GM19351 (cell line): ENCODE results near the gene OSCP1.

Experiments
- ATAC-seq: cut with Tn5 transposase; IDR thresholded peaks from one replicate; pipeline ENCODE4 v1.9.1; 2021; ENCODE audit warnings: mild to moderate bottlenecking, moderate library complexity; ENCODE audit not compliant: unreplicated experiment

Gene OSCP1

GRCh38 chr1:36475910-36476604, 25.8 kb upstream of the OSCP1 start:
- ATAC-seq, result no peak

DNA sequence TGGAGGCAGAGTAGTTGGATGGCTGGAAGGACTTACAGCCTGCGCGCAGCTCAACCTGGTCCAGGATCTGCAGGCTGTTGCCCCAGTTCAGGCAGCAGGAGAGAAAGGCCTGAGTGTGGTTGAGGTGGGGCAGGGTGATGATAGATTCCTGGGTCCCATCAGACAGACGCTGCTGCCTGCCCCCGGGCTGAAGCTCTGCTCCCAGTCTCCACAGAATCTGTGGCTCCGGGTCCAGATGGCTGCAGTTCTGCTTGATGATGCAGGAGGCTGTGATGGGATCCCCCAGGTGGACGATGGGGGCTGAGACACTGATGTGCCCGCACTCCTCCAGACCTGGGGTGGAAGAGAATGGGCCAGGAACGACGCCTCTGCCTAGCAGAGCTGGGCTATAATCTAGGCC, 25.1 kb upstream of the OSCP1 start:
- no peak for ATAC-seq

GRCh38 chr1:36472656-36473055, 22.4 kb upstream of the OSCP1 start:
- no peak for ATAC-seq

GRCh38 chr1:36471830-36472641, 21.8 kb upstream of the OSCP1 start:
- ATAC-seq, result no peak

GRCh38 chr1:36469163-36469562, 18.9 kb upstream of the OSCP1 start:
- no peak for ATAC-seq

DNA sequence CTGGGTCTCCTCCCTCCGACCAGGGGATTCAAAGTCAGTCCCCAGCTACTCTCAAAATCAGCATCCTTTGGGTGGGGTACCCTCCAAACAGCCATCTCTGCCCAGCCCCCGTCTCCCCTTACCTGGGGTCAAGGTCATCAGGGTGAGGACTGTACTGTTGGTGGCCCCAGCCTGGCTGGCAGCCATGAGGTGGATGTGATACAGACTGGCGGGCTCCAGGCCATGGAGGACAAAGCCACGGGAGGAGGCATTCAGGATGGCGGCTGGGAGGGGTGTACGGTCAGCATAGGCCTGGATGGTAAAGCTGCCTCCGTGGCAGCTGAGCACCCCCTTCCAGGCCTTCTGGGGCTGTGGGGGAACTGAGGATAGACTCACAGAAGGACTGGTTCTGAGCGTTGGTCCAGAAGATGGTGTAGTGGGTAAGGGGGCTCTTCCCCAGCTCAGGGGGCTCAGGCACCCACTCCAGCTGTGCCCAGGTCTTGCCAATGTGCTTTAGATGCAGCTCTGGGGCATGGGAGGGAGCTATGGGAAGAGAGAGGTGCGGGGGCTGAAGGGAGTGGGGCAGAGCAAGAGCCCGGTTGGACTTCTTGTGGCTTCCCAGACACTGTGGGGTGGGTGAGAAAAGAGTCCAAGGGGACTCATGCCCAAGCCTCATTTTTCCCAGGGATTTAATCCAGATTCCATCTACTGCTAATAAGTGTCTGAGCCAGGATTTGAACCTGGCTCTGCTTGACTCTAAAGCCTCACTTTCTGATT, 17.6 kb upstream of the OSCP1 start:
- ATAC-seq, result no peak

GRCh38 chr1:36467027-36467410, 16.8 kb upstream of the OSCP1 start:
- ATAC-seq, result no peak

DNA sequence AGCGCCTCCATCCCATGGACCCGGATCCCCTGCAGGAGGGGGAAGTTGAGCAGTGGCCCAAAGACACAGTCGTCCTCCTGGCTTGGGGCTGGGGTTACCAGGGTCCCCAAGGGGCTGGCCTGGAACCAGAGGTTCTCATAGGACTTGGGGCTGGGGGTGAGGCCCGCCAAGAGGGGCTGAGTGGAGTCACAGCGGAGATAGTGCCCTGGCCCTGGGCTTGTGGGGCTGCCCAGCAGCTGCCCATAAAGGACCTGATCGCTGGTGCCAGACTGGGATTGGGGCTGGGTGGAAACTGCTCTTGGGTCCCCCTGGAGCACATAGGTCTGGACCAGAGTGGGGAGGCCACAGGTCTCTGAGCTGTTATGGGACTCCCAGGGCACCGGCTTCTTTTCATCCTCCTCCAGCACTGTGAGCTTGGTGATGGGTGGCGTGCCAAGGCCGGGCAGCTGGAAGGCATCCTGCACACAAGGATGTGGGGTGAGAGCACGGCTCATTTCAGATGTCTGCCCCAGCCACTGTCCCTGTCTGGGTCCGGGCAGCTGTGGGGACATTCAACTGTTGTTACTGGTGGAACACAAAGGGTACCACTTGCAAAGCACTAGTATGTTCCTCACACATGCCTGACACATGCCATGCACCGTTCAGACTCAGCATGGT, 16.2 kb upstream of the OSCP1 start:
- no peak for ATAC-seq

DNA sequence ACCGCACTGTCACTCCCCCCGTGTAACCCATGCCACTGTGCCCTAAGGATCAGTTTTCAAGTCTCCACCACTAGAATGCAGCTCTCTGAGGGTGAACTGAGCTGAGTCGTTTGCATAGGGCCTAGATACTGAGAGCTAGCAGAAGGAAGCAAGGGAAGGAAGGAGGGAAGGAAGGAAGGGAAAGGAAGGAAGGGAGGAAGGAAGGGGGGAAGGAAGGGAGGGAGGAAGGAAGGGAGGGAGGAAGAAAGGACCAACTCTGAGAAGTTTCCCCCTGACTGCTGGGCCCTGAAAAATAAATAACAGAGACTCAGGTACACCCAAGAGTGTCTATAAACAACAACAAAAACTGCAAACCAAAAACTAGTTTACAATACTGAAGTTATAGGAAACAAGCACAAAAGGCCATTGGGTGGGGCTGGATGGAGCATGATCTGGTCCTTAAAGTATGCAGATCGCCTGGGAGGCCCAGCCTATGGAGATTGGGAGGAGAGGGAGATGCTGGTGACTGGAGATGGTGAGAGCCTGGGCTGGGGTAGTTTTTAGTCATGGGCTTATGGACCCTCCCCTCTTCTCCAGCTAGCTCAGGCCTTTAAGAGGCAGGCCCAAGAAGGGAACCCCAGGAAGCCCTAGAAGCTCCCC, 15.6 kb upstream of the OSCP1 start:
- ATAC-seq, result no peak

GRCh38 chr1:36464605-36465393, 14.5 kb upstream of the OSCP1 start:
- peak; percentile 38 for ATAC-seq

DNA sequence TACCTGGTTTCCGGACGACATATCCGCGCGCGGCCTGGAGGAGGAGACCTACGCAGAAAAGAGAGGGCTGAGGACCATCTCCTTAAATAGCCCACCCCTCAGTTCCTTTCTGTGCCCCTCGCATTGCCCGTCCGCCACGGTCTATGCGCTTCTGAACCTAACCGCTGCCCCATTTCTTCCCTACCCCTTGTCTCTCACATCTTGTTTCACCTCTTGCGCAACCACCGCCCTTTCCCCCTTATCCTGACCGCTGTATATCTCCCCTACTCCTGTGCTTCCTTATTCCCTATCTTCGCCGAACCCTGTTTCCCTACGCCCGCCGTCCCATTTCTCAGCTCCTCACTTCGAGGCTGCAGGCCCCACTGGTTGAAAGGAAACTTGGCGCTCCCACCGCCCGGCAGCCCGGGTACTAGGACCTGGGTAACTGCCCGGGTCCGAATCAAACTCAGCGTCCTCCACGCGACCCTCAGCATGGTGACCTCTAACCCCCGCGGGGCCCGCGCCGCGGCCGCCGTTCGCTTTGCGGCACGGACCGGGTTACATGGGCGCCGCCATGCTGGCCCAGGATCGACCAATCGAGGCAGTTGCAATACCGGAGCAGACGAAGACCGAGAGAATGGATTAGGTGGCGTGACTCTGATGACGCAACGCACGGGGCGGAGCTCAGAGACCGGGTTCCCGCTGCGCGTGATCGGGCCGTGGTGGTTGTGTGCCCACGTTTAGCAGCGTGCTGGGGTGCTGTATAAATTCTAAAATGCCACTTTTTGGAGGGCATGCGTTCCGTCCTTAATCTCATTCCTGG, 13.8 kb upstream of the OSCP1 start, which contains the start of gene MRPS15:
TSS of gene MRPS15 (minus strand) at position 582 of the 802 bp plus-strand sequence. CDS start at position 473, 109 bp downstream.
- peak; percentile 96 for ATAC-seq

- ATAC-seq, result no peak
Measured at GRCh38 chr1:36463463-36463802, 13.2 kb upstream of the OSCP1 start.

- ATAC-seq, result no peak
Measured at GRCh38 chr1:36458910-36459309, 8.7 kb upstream of the OSCP1 start.

DNA sequence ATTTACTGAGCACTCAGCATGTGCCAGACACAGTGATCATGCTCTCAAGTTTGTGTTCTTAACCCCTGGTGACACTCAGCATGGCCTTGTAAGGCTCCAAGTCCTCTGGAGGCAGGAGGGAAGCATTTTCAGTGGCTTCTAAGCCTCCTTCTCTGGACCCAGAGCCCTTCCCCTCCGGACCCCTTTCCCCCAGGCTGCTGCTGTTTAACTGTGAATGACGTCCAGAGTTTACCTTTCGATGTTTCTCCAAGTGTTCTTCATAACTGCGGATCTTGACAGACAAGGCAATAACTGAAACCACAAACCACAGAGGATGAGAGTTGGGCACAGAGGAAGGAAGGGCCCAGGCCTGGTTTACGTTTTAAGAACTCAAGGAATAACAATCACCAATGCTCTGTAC, 7.4 kb upstream of the OSCP1 start:
- no peak for ATAC-seq

DNA sequence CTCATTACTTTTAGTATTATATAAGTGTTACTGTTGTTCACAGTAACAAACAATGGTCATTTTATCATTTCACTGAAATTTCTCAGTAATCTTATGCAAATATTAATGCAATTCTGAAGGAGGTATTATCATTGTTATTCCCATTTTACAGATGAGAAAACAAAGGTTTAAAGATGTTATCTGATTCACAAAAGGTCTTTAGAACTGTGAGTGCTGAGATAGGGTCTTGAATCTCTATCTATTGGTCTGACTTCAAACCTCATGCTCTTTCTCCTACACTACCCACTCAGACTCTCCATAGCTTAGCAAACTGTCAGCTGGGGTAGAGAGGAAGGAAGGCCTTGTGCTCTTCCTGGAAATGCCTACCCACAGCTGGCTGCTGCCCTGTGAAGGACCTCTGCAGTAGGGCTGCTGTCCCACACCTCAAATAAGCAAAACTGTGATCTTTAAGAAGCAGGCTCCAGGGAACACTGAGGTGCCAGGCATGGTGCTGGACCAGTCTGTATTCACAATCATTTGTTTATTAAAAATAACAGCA, 6.2 kb upstream of the OSCP1 start:
- no peak for ATAC-seq

- ATAC-seq, result no peak
Measured at GRCh38 chr1:36455386-36455785, 5.1 kb upstream of the OSCP1 start.

DNA sequence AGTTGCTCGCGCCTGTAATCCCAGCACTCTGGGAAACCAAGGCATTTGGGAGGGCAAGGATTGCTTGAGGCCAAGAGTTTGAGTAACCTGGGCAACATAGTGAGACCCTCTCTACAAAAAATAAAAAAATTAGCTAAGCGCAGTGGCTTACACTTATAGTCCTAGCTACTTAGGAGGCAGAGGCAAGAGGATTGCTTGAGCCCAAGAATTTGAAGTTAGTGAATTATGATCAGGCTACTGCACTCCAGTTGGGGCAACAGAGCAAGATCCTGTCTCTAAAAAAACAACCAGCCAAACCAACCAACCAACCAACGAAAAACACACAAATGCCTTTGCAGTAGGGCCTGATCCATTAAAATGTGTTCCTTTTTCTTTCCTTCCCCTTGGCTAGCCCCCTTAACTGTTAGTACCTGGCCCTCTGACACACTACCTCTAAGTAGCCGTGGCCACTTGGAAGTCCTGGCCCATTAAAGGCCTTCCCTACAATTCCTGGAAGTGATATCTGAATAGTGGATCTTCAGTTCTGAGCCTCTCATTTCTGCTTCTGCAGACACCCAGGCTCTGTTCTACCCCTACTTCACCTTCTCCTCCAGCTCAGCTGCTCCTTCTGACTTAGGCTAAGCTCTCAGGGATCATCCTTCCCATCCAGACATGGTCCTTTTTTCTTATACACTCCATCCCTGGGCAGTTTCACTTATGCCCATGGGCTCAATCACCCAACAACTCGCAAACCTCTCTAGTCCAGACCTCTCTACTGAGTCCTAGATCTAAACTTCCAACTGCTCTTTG, 3.5 kb upstream of the OSCP1 start:
- no peak for ATAC-seq

DNA sequence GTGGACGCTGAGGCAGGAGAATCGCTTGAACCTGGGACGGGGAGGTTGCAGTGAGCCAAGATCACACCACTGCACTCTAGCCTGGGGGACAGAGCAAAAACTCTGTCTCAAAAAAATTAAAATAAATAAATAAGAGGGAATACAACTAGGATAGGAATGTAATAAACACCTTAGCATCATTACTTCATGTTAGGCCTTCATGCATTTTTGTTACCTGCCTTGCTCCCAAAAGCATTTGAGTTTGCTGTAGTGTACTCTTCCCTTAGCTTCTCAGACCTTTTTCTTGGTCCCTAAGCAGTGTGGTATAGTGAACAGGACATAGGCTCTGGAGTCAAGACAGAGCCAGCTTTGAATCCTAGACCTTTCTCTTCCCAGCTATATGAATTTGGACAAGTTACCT, 2.8 kb upstream of the OSCP1 start:
- no peak for ATAC-seq
